AG04450 (cell line): ENCODE results near the gene TTC7B. TPM values are rescaled to one million over a fixed set of nuclear protein-coding genes. Genes with fewer than 3 reads are reported as not detected.

Experiments
- CTCF ChIA-PET: fragments of 300-600, 350-600 bp; formaldehyde crosslinking; extraction: SDS; loops from one replicate; lab custom pipeline; 2022; ENCODE audit warnings: antibody characterized with exemption, inconsistent platforms; lab: Charles Lee
- POLR2A ChIA-PET: fragments of 350-600 bp; formaldehyde crosslinking; extraction: SDS; loops from one replicate; lab custom pipeline; 2021; ENCODE audit warnings: antibody characterized with exemption, inconsistent platforms; lab: Yijun Ruan, JAX
- DNase-seq: peaks from one replicate; pipeline ENCODE4 v3.0.0-alpha.2; 2011; ENCODE audit warnings: low read depth, low spot score
- H3K27ac ChIP-seq: one replicate; pipeline ENCODE4 v1.5.1; 2012; ENCODE audit warnings: low read depth, low read length, control low read depth
- H3K27me3 ChIP-seq: one replicate; pipeline ENCODE4 v1.6.0; 2012; ENCODE audit warnings: low read length; ENCODE audit not compliant: control insufficient read depth, insufficient read depth
- H3K4me3 ChIP-seq: 2 replicates; pipeline ENCODE4 v1.5.1; 2011; ENCODE audit warnings: mild to moderate bottlenecking, low read depth, low read length, control low read depth
- H3K9me3 ChIP-seq: 2 replicates; pipeline ENCODE4 v1.5.1; 2012; ENCODE audit warnings: low read length; ENCODE audit not compliant: control insufficient read depth, insufficient read depth
- CTCF ChIP-seq: IDR thresholded peaks from 2 replicates; pipeline ENCODE4 v1.5.1; 2011; ENCODE audit warnings: low read depth, low read length, control low read depth, inconsistent platforms
- polyA plus RNA-seq: library from polyadenylated mRNA; depleted of rRNA; stranded (reverse); fragments of >200 nt; gene quantifications from 2 replicates; pipeline ENCODE4 v1.2.3, GENCODE V29; 2011

TTC7B gene
- polyA plus RNA-seq, 1 experiment: 36.0 TPM

DNA sequence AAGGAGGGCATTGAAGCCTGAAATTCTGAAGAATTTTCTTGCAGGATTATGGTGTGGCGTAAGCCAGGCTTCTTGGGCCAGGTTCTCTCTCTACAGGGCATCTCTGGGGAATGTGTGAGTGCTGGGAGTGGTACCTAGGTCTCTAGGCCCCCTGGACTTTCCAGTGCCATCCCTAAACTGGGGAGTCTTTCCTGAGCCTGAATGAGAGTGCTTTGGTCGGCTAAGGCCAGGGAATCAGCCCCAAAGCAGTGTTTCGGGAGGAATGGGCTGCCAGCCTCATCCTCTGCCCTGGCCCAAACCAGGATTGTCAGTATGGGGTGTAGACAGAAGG lies 325.5 kb downstream of the TTC7B start:
- ChIA-PET CTCF (no interaction called here), POLR2A (no interaction called here)
- H3K27me3 ChIP-seq: peaks cover 2% of the 10 kb centered on the region
- no peak for TF ChIP-seq CTCF
- H3K9me3 ChIP-seq: no peaks in the 10 kb centered on the region
- DNase-seq: no peak
- no peak overlapping the region for H3K4me3 ChIP-seq
- no peak overlapping the region for H3K27ac ChIP-seq

- peaks cover 2% of the 10 kb centered on the region for H3K27me3 ChIP-seq
- no peak overlapping the region for H3K4me3 ChIP-seq
- ChIA-PET CTCF (no interaction called here), POLR2A (no interaction called here)
- no peak for TF ChIP-seq CTCF
- no peaks in the 10 kb centered on the region for H3K9me3 ChIP-seq
- no peak for DNase-seq
- no peak overlapping the region for H3K27ac ChIP-seq
Measured at GRCh38 chr14:90489916-90490719, 326.1 kb downstream of the TTC7B start.

DNA sequence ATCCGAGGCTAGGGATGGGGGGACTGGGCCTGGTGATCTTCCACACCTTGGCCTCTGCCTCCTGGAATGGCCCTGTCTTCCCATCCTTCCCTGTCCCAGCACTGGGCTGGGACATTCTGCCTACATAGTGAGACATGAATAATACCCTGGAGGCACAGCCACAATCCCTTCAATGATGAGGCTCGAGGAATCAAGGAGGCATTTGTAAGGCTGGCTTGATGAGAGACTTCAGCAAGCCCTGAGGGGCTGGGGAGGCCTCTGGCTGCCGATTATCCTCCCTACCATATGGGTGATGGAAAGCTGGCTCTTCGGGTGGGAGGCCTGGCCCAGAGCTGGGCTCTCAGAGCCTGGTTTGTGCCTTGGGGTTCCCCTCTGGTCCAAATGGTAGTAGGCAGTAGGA lies 326.9 kb downstream of the TTC7B start:
- no peak overlapping the region for H3K4me3 ChIP-seq
- DNase-seq: no peak
- CTCF ChIA-PET: no interaction called here
- TF ChIP-seq CTCF: no peak
- peaks cover 2% of the 10 kb centered on the region for H3K27me3 ChIP-seq
- H3K27ac ChIP-seq: no peak overlapping the region
- POLR2A ChIA-PET: no interaction called here
- H3K9me3 ChIP-seq: no peaks in the 10 kb centered on the region

GRCh38 chr14:90488256-90488655 lies 328.0 kb downstream of the TTC7B start:
- CTCF ChIA-PET: no interaction called here
- no peak overlapping the region for H3K27ac ChIP-seq

More at GRCh38 chr14:90488256-90488655, 328.0 kb downstream of the TTC7B start:
- POLR2A ChIA-PET: no interaction called here
- DNase-seq: no peak
- H3K9me3 ChIP-seq: no peaks in the 10 kb centered on the region
- no peak overlapping the region for H3K4me3 ChIP-seq
- H3K27me3 ChIP-seq: peaks cover 2% of the 10 kb centered on the region
- TF ChIP-seq CTCF: no peak
